HepG2 (cell line): ENCODE data around the gene CDC42EP1. TPM values are rescaled to one million over a fixed set of nuclear protein-coding genes. Genes with fewer than 3 reads are reported as not detected.

Source experiments
- ARID3A ChIP-seq: IDR thresholded peaks from 2 replicates; pipeline ENCODE4 v1.6.1; 2012; ENCODE audit warnings: low read depth, low read length, improper control_type of control experiment
- DBP ChIP-seq: sonication (generic); formaldehyde crosslinking; IDR thresholded peaks from 2 replicates; pipeline ENCODE4 v1.4.0; 2020; ENCODE audit warnings: missing genetic modification reagents; ENCODE audit errors: not compliant biosample characterization
- E2F2 ChIP-seq: sonication (generic); formaldehyde crosslinking; IDR thresholded peaks from 2 replicates; pipeline ENCODE4 v1.4.0; 2020; ENCODE audit warnings: missing genetic modification reagents, borderline replicate concordance
- HES4 ChIP-seq: sonication (generic); formaldehyde crosslinking; IDR thresholded peaks from 2 replicates; pipeline ENCODE4 v1.9.0; 2021; ENCODE audit warnings: mild to moderate bottlenecking, missing genetic modification reagents, borderline replicate concordance
- MAX ChIP-seq: IDR thresholded peaks from 2 replicates; pipeline ENCODE4 v1.6.1; 2012; ENCODE audit warnings: inconsistent platforms
- MLX ChIP-seq: IDR thresholded peaks from 2 replicates; pipeline ENCODE4 v1.6.1; 2016
- PRMT3 ChIP-seq: sonication (generic); formaldehyde crosslinking; IDR thresholded peaks from 2 replicates; pipeline ENCODE4 v1.8.1; 2022; ENCODE audit warnings: low read depth, mild to moderate bottlenecking, moderate library complexity, missing genetic modification reagents, borderline replicate concordance
- SMAD9 ChIP-seq: sonication (generic); formaldehyde crosslinking; IDR thresholded peaks from 2 replicates; pipeline ENCODE4 v1.5.1; 2020; ENCODE audit warnings: mild to moderate bottlenecking, missing genetic modification reagents
- TERF1 ChIP-seq: sonication (generic); formaldehyde crosslinking; IDR thresholded peaks from 2 replicates; pipeline ENCODE4 v1.8.0; 2022; ENCODE audit warnings: mild to moderate bottlenecking, missing genetic modification reagents, moderate library complexity
- ZNF12 ChIP-seq: sonication (generic); formaldehyde crosslinking; IDR thresholded peaks from 2 replicates; pipeline ENCODE4 v1.5.0; 2020; ENCODE audit warnings: missing genetic modification reagents
- ZNF143 ChIP-seq: sonication (generic); formaldehyde crosslinking; IDR thresholded peaks from 2 replicates; pipeline ENCODE4 v1.4.0; 2020; ENCODE audit warnings: missing genetic modification reagents
- ZNF234 ChIP-seq: sonication (generic); formaldehyde crosslinking; conservative IDR thresholded peaks from 2 replicates; pipeline ENCODE4 v1.5.1; 2020; ENCODE audit warnings: mild to moderate bottlenecking, missing genetic modification reagents
- ZNF251 ChIP-seq: sonication (generic); formaldehyde crosslinking; IDR thresholded peaks from 2 replicates; pipeline ENCODE4 v1.9.0; 2021; ENCODE audit warnings: mild to moderate bottlenecking, missing genetic modification reagents
- ZNF343 ChIP-seq: sonication (generic); formaldehyde crosslinking; IDR thresholded peaks from 2 replicates; pipeline ENCODE4 v1.4.0; 2020; ENCODE audit warnings: mild to moderate bottlenecking, missing genetic modification reagents
- ZNF354B ChIP-seq: sonication (generic); formaldehyde crosslinking; IDR thresholded peaks from 2 replicates; pipeline ENCODE4 v1.8.0; 2022; ENCODE audit warnings: mild to moderate bottlenecking, missing genetic modification reagents
- ZNF441 ChIP-seq: sonication (generic); formaldehyde crosslinking; IDR thresholded peaks from 2 replicates; pipeline ENCODE4 v1.7.0; 2021; ENCODE audit warnings: missing genetic modification reagents, borderline replicate concordance
- ZNF501 ChIP-seq: sonication (generic); formaldehyde crosslinking; IDR thresholded peaks from 2 replicates; pipeline ENCODE4 v1.5.1; 2020; ENCODE audit warnings: mild to moderate bottlenecking, moderate library complexity, missing genetic modification reagents
- ZNF512 ChIP-seq: sonication (generic); formaldehyde crosslinking; IDR thresholded peaks from 2 replicates; pipeline ENCODE4 v1.4.0; 2020; ENCODE audit warnings: mild to moderate bottlenecking, missing genetic modification reagents
- ZNF816 ChIP-seq: sonication (generic); formaldehyde crosslinking; IDR thresholded peaks from 2 replicates; pipeline ENCODE4 v1.8.0; 2022; ENCODE audit warnings: missing genetic modification reagents, mild to moderate bottlenecking, borderline replicate concordance
- polyA plus RNA-seq, 8 experiments: library from polyadenylated mRNA; depleted of rRNA in 3 of 8; stranded (reverse) in 7 of 8; unstranded in 1 of 8; fragments of >200 nt; fragmentation: Illumina TruSeq in 4 of 8; extraction: Trizol in 4 of 8; gene quantifications; 2 replicates each; pipeline versions ENCODE4 v1.2.1 to v1.2.3, GENCODE V29; 2011 to 2016; ENCODE audit warnings: low read depth in 4 of 8, missing spikeins in 1 of 8, mixed read lengths in 1 of 8; ENCODE audit not compliant: insufficient read depth in 1 of 8
- total RNA-seq, 5 experiments: library from RNA; depleted of rRNA; stranded (reverse); fragments of >200 nt; fragmentation: Illumina TruSeq; extraction: Trizol; gene quantifications; 2 replicates each; pipeline ENCODE4 v1.2.3, GENCODE V29; 2016; ENCODE audit warnings: low read depth in 1 of 5

The CDC42EP1 gene
- total and polyA plus RNA-seq, 2 of the 13 experiments (the other 11 are each of a cell fraction or from before 2014, with no cell fraction given): 17.1 to 29.5 TPM

- no peak for TF ChIP-seq ARID3A
- 0 out of 2 replicates have a peak, but pooled peaks have one; percentile 9 for TF ChIP-seq ZNF143 (CRISPR knock-in tag)
- TF ChIP-seq ZNF12 (CRISPR knock-in tag): peak; percentile 64; the same call in 1 of the 2 replicates
- TF ChIP-seq ZNF441 (CRISPR knock-in tag): peak; percentile 26; the same call in 1 of the 2 replicates
- TF ChIP-seq ZNF354B (CRISPR knock-in tag): no peak
- no peak for TF ChIP-seq ZNF512 (CRISPR knock-in tag)
- TF ChIP-seq TERF1: 0 out of 2 replicates have a peak, but pooled peaks have one; percentile 25
- TF ChIP-seq SMAD9: no peak
- peak; percentile 94 for TF ChIP-seq MAX
- peak; percentile 87; the same call in 1 of the 2 replicates for TF ChIP-seq ZNF343 (CRISPR knock-in tag)
- TF ChIP-seq HES4: no peak; the same call in 1 of the 2 replicates
- 0 out of 2 replicates have a peak, but pooled peaks have one; percentile 33 for TF ChIP-seq ZNF816 (CRISPR knock-in tag)
- TF ChIP-seq E2F2: no peak
- no peak for TF ChIP-seq PRMT3 (CRISPR knock-in tag)
- no peak for TF ChIP-seq ZNF251
- no peak for TF ChIP-seq DBP (CRISPR knock-in tag)
- no peak for TF ChIP-seq MLX (CRISPR knock-in tag)
- peak; percentile 89 for TF ChIP-seq ZNF501 (CRISPR knock-in tag)
- no peak for TF ChIP-seq ZNF234 (CRISPR knock-in tag)
Measured at GRCh38 chr22:37608477-37609239, 48.4 kb downstream of the CDC42EP1 start, which contains the start of gene GGA1 (continued).
